Activated CD8-positive, alpha-beta memory T cell treated with anti-CD3 and anti-CD28 coated beads, Interleukin-2, amount 50 U/mL, for 48 hours (primary cell): ENCODE results near the gene PPP1CC.

ENCODE experiments used
- DNase-seq: peaks from one replicate; pipeline ENCODE4 v3.0.0-alpha.2; 2020

The PPP1CC gene

DNA sequence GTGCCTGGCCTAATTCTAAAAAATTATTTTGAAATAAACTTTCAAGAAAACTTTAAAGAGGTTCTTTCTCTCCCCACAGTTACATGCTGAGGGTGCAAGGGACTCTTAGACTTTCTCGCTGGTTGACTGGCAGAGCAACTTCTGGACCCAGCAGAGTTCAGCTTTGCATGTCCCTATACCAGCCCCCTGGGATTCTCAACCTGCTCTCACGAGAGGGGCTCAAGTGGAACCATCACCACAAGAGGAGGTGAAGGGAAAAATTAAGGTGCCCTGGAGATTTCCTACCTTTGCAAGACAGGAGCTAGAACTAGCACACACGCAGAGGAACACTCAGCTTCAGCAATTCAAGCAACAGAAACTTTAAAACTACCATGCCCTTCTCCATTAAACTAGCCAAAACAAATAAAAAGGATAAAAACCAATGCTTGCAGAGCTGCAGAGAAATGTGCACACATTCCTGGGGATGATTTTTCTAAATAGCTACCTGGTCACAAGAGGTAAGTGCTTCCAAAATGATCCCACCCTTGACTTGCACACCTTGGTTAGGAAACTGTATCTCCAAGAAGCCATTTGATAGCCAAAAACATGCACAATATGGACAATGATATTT is 56.3 kb downstream of the PPP1CC start:
- no peak for DNase-seq

DNA sequence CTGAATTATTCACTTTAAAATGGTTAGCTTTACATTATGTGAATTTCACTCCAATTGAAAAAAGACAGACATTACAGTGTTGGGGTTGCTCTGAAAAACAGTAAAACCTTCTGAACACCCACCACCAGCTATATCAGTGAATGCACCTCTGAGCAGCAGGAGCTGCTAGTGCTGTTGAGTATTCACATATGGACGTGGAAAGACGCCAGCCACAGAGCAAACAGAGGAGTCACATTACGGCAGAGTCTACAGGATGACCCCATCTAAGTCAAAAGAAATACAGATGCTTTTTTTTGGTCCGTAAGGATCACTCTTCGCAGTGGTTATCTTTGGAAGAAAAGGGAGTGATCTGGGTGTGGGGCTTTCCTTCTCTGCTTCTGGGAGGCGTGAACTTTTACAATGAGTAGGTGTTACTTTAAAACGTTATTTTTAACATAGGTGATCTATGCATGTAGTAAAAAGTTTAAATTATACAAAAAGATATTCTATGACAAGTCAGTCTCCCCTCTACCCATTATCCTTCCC is 58.3 kb downstream of the PPP1CC start:
- no peak for DNase-seq

DNA sequence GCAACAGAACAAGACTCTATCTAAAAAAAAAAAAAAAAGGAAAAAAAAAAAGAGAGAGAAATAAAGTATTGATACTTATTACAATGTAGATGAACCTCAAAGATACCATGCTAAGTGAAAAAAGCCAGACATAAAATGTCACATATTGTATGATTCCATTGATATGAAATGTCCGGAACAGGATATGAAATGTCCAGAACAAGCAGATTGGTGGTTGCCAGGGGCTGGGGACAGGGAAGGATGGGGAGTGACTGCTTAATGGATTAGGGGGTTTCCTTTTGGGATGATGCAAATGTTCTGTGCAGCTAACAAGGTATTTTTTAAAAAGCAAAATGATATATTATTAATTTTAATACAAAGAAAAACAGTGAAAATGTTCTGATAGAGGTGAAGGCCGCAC is 58.8 kb downstream of the PPP1CC start:
- no peak for DNase-seq

DNA sequence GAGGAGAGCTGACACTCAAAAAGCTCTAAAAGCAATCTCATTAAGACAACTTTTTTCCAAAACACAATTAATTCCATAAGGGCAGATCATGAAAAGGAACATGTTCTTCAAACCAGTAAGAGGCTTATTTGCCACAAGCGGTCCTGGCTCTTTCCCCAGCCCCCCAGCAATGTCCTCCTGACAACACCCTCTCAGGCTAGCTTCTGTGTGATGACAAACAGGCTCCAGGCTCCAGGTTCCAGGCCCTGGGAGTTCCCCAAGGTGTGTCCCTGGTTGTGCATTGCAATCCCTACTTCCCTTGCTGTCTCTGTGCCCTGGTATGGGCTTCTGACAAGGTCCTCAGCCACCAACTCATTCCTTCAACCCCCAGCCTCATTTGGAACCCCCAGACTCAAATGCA is 62.7 kb downstream of the PPP1CC start:
- no peak for DNase-seq

DNA sequence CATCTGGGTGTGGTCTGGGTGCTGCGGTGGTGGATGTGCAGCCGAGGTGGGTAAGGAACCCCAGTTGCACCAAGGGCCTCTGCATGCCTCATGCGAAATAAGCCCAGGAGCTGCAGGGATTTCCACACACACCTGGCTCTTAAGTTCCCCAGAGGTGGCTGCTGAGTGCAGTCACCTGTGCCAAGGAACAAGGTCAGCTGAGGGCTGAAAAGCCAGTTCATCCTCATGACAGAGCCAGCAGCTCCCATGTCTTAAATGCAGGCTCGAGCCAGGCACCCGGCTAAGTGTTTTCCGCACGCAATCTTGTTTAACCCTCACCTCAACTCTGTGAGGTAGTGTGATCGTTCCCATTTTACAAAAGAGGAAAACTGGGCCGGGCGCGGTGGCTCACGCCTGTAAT is 63.5 kb downstream of the PPP1CC start:
- DNase-seq = no peak

DNA sequence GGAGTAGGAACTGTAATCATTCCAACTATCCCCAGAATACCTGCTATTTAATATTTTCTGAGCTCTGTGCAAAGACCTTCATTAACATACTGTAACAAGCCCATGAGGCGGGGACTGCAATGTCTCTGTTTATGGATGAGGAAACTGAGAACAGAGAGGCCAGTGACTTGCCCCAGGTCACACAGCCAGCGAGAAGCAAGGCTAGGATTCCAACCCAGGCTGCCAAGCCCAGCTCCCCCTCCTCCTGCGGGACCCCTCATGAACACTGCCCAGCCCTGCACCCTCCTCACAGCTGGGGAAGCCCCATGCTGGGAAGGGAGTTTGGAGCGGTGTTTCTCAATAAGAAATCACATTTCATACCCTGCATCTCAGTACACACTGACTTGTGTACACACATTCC is 64.7 kb downstream of the PPP1CC start:
- no peak for DNase-seq

DNA sequence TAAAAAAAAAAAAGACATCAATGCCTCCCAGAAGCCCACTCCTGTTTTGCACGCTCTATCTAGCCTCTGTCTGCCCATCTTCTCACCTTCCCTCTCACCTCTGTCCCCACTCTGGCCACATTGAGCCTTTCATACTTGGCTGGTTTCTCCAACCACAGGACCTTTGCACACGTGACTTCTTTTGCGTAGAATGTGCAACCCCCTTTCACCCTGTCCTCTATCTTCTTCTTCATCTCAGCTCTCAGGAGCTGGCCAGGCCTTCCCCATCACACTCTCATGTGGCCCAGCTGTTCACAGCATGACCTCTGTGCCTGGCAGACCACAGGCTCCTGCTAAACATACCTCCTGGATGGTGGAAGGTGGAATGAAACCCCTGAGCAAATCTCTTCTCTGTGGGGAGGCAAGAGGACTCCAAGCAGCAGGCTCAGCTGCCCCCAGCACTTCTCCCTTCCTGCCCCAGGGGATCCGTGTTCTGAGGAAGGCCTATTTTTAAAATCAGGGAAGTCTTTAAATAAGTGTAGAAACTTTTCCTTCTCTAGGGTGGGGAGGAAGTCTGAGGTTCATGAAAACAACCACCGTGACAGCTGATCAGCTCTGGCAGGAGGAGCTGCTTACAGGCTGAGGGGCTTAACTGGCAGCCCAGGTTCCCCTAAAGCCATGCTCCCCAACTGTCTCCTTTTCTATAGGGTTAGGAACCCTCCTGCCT is 65.3 kb downstream of the PPP1CC start:
- no peak for DNase-seq

DNA sequence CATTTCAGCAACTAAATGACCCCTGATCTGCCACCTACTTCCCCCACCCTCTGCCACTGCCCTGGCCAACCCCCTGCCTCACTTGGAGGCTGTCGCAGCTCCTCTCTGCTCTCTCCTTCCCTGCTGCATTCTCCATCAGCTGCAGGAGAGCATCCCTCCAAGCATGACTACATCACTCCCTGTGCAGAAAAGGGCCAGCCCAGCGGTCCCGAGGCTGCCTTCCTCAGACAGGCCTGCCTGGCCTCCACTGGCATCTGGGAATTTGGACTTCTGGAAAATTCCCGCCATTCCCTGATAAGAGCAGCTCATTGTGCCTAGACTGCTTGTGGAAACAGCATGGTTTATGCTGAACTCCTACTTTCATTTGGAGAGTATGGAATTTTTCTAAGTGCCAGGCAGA is 66.5 kb downstream of the PPP1CC start:
- DNase-seq = no peak

DNA sequence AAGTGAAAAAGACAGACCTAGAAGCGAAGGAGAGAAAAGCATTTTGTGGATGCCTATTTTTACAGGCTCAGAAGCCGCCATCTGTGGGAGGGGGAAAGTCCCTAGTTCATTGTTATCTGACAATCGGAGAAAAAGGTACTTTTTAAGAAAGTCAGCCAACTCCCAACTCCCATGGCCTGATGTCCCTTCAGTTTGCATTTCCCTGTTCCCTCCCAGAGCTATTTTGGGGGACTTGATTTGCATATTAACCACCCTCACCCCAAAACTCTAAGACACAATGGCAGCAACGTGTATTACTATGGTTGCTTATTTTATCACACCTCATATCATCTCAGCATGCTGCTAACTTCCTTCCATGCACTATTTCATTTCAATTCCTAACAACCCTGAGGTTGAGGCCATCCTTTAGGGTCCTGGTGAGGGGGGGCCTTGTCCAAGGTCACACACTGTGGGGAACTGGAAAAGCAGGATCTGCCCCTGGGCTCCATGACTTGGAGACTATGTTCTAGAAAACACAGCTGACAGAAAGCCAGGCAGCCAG is 72.5 kb downstream of the PPP1CC start:
- DNase-seq = no peak
